ENCODE data around the gene STAB2.

The STAB2 gene

DNA sequence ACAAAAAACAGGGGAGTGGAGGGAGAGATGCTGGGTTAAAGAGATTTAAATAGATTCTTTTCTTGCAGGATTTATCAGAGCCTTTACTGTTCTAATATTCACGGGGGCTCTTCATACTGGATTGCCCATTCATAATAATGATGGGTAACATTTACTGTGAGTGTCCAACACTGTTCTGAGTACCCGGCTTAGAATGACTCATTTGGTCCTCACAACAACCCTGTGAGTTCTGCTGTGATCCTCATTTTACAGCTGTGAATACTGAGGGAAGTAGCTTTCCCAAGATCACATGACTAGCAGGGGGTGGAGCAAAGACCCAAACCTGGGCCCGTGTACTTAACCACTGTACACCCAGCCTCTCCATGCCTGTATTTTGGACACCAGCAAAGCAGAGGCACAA is 140.6 kb downstream of the STAB2 start:
- ChIA-PET CTCF (no interaction called here), POLR2A (ENCODE audit: low non-redundant PET) (no interaction called here)
- DNase-seq (ENCODE audit: low spot score): no peak
- no peak overlapping the region for H3K27ac ChIP-seq
- TF ChIP-seq, protein P1, sequence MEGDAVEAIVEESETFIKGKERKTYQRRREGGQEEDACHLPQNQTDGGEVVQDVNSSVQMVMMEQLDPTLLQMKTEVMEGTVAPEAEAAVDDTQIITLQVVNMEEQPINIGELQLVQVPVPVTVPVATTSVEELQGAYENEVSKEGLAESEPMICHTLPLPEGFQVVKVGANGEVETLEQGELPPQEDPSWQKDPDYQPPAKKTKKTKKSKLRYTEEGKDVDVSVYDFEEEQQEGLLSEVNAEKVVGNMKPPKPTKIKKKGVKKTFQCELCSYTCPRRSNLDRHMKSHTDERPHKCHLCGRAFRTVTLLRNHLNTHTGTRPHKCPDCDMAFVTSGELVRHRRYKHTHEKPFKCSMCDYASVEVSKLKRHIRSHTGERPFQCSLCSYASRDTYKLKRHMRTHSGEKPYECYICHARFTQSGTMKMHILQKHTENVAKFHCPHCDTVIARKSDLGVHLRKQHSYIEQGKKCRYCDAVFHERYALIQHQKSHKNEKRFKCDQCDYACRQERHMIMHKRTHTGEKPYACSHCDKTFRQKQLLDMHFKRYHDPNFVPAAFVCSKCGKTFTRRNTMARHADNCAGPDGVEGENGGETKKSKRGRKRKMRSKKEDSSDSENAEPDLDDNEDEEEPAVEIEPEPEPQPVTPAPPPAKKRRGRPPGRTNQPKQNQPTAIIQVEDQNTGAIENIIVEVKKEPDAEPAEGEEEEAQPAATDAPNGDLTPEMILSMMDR (conservative IDR thresholded peaks at IDR 0.05; ENCODE audit: low read depth): no peak

DNA sequence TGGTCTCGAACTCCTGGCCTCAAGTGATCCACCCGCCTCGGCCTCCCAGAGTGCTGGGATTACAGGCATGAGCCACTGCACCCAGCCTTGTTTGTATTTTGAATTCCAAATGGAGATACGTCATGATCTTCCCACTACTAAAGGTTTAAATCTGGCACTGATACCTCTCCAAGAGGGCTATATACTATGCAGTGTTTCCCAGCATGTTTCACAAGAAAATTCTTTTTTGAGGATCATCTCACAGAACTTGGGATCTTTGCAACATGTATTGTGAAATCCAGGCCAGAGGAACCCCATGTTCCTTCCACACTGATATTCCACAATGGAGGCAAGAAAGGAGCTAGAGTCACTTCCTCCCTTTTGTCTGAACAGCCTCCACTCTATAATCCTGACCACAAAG is 141.2 kb downstream of the STAB2 start:
- TF ChIP-seq, protein P1 (conservative IDR thresholded peaks at IDR 0.05; ENCODE audit: low read depth): no peak

DNA sequence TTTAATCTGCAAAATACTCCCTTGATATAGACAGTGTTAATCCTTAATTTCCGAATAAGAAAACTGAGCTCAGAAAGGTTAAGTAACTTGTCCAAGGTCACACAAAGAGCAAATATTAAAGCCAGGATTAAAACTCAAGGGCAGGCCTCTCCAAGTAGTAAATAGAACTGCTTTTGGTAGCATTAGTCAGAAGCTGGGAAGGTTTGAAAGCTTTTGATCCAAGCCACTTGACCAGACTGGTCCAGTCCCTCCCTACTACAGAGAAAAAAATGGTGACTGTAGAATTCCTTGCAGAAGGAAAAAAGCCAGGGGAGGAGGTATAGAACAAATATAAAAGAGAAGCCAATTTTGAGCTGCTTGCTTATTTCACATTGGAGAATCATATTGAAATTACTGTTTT is 142.4 kb downstream of the STAB2 start:
- ChIA-PET CTCF (no interaction called here), POLR2A (ENCODE audit: low non-redundant PET) (no interaction called here)
- TF ChIP-seq, protein P1 (conservative IDR thresholded peaks at IDR 0.05; ENCODE audit: low read depth): no peak
- H3K27ac ChIP-seq: no peak overlapping the region
- no peak for DNase-seq (ENCODE audit: low spot score)

More for the DNA sequence above, 141.2 kb downstream of the STAB2 start:
- ChIA-PET POLR2A (ENCODE audit: low non-redundant PET) (no interaction called here), CTCF (no interaction called here)
- no peak overlapping the region for H3K27ac ChIP-seq
- no peak for DNase-seq (ENCODE audit: low spot score)

DNA sequence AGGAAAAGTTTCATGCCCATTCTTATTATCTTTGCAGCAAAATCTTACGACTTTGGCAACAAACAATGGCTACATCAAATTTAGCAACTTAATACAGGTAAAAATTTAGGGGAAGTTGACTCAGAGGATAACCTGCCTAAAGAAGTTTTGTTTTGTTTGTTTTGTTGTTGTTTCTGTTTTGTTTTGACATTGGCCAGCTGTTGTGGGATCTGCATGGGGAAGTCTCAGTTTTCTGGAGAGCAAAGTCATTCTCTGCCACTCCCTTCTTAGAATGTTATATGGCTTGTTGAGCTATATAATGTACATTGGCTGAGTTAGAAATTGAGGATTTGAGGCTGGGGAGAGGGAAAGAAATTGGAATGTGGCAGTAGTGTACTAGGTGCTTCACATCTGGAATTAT is 144.5 kb downstream of the STAB2 start:
- TF ChIP-seq, protein P1 (conservative IDR thresholded peaks at IDR 0.05; ENCODE audit: low read depth): no peak
- DNase-seq (ENCODE audit: low spot score): no peak
- ChIA-PET POLR2A (ENCODE audit: low non-redundant PET) (no interaction called here), CTCF (interaction anchor here (0.7 kb wide), 1 partner anchor 784 kb away, joined by 4 read pairs; no protein-coding TSS in a partner anchor)
- H3K27ac ChIP-seq: no peak overlapping the region

DNA sequence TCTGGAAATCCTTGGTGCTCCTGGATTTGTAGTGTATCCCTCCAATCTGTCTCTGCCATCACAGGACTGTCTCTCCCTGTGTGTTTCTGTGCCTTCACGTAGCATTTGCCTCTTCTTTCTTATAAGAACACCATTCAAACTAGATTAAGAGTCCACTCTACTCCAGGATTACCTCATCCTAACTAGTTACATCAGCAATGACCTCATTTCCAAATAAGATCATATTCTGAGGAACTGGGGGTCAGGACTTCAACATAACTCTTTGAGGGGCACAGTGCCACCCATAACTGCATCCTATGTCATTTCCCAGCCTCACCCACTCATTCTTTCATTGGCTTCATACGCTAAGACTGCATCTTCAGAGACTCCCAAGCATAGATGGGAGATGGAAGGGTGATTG is 147.8 kb downstream of the STAB2 start:
- ChIA-PET CTCF (no interaction called here), POLR2A (ENCODE audit: low non-redundant PET) (no interaction called here)
- TF ChIP-seq, protein P1 (conservative IDR thresholded peaks at IDR 0.05; ENCODE audit: low read depth): no peak
- H3K27ac ChIP-seq: no peak overlapping the region
- no peak for DNase-seq (ENCODE audit: low spot score)

DNA sequence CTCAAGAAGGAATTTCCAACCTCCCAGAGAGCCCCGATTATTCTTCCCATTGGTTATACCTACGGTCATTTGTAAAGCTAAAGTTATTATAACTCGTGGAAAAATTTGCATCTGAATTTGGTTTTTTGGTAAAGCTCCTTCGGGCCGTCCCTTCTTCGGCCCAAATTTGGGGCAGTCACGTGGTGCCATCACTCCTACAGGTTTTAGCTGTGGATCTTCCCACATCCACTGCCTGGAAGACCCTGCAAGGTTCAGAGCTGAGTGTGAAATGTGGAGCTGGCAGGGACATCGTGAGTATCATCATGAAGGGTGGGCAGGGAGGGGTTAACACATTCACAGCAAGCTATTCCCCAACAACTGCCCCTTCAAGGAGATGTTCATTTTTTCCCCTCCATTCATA is 148.2 kb downstream of the STAB2 start:
- no peak overlapping the region for H3K27ac ChIP-seq
- ChIA-PET POLR2A (ENCODE audit: low non-redundant PET) (no interaction called here), CTCF (no interaction called here)
- DNase-seq (ENCODE audit: low spot score): no peak
- TF ChIP-seq, protein P1 (conservative IDR thresholded peaks at IDR 0.05; ENCODE audit: low read depth): no peak

DNA sequence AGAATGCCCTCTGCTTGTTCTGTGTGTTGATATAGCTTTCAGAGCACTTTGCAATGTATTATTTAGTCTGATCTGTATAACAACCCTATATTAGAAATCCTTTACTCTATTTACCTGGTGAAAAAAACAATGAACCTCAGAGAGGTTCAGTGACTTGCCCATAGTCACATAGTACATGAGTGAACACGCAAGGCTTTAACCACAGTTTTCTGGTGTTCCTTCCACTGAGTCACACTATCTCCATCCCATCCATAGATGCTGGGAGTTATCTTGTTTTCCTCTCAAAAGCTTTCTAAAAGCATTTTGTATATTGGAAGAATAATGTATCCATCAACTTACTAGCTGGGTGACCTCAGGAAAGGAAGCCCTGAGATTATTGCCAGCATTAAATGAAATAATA is 149.5 kb downstream of the STAB2 start:
- POLR2A ChIA-PET (ENCODE audit: low non-redundant PET): no interaction called here
- TF ChIP-seq, protein P1 (conservative IDR thresholded peaks at IDR 0.05; ENCODE audit: low read depth): no peak
- no peak overlapping the region for H3K27ac ChIP-seq
- CTCF ChIA-PET: no interaction called here
- DNase-seq (ENCODE audit: low spot score): no peak

All from RWPE1 (cell line).